HL-60 (cell line): Measurements from ENCODE around the gene FBXO36.
A peak's percentile ranks its signal among the peaks of the same experiment; 100 is the strongest.

Experiments used
- DNase-seq, 2 experiments: peaks; one replicate each; pipeline ENCODE4 v3.0.0-alpha.2; 2010 to 2020; ENCODE audit warnings: low read depth in 1 of 2, low spot score in 1 of 2
- H3K27ac ChIP-seq: fragments of 250-450 bp; sonication (Bioruptor Pico); replicated peaks from 2 replicates; pipeline ENCODE4 v1.5.1; 2020; ENCODE audit warnings: mild to moderate bottlenecking, moderate library complexity
- H3K27me3 ChIP-seq: fragments of 250-450 bp; sonication (Bioruptor Pico); 2 replicates; pipeline ENCODE4 v1.5.1; 2021; ENCODE audit warnings: mild to moderate bottlenecking, moderate library complexity; ENCODE audit not compliant: insufficient read depth, poor library complexity, severe bottlenecking
- H3K4me3 ChIP-seq: replicated peaks from 2 replicates; pipeline ENCODE4 v1.5.1; 2011; ENCODE audit warnings: mild to moderate bottlenecking, control low read depth, low read length; ENCODE audit not compliant: insufficient read depth
- CTCF ChIP-seq: IDR thresholded peaks from one replicate; pipeline ENCODE4 v1.5.1; 2011; ENCODE audit warnings: low read length, control low read depth, inconsistent platforms; ENCODE audit not compliant: insufficient read depth
- GABPA ChIP-seq: IDR thresholded peaks from 2 replicates; pipeline ENCODE4 v1.6.1; 2012; ENCODE audit warnings: low read depth
- POLR2AphosphoS5 ChIP-seq: IDR thresholded peaks from 2 replicates; pipeline ENCODE4 v1.6.1; 2012; ENCODE audit warnings: low read depth
- SPI1 ChIP-seq: IDR thresholded peaks from 2 replicates; pipeline ENCODE4 v1.6.1; 2012; ENCODE audit warnings: low read depth, mild to moderate bottlenecking, borderline replicate concordance
- TF ChIP-seq, protein P1 (sequence below): IDR thresholded peaks from 2 replicates; pipeline ENCODE4 v1.6.1; 2012; ENCODE audit warnings: low read depth; ENCODE audit not compliant: insufficient replicate concordance

Gene FBXO36

GRCh38 chr2:229917793-229918192 lies 4.5 kb upstream of the FBXO36 start:
- DNase-seq = no peak
- TF ChIP-seq CTCF (no peak), SPI1 (no peak), GABPA (no peak), POLR2AphosphoS5 (no peak)
- TF ChIP-seq, protein P1, sequence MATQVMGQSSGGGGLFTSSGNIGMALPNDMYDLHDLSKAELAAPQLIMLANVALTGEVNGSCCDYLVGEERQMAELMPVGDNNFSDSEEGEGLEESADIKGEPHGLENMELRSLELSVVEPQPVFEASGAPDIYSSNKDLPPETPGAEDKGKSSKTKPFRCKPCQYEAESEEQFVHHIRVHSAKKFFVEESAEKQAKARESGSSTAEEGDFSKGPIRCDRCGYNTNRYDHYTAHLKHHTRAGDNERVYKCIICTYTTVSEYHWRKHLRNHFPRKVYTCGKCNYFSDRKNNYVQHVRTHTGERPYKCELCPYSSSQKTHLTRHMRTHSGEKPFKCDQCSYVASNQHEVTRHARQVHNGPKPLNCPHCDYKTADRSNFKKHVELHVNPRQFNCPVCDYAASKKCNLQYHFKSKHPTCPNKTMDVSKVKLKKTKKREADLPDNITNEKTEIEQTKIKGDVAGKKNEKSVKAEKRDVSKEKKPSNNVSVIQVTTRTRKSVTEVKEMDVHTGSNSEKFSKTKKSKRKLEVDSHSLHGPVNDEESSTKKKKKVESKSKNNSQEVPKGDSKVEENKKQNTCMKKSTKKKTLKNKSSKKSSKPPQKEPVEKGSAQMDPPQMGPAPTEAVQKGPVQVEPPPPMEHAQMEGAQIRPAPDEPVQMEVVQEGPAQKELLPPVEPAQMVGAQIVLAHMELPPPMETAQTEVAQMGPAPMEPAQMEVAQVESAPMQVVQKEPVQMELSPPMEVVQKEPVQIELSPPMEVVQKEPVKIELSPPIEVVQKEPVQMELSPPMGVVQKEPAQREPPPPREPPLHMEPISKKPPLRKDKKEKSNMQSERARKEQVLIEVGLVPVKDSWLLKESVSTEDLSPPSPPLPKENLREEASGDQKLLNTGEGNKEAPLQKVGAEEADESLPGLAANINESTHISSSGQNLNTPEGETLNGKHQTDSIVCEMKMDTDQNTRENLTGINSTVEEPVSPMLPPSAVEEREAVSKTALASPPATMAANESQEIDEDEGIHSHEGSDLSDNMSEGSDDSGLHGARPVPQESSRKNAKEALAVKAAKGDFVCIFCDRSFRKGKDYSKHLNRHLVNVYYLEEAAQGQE = no peak
- no peaks in the 10 kb centered on the region for H3K27me3 ChIP-seq
- no peak overlapping the region for H3K4me3 ChIP-seq
- H3K27ac ChIP-seq = no peak overlapping the region

- TF ChIP-seq CTCF (no peak), SPI1 (no peak), POLR2AphosphoS5 (no peak), GABPA (no peak)
- TF ChIP-seq, protein P1 = no peak
- Histone ChIP-seq H3K27me3 (no peaks in the 10 kb centered on the region), H3K27ac (peak overlapping the region; percentile 98), H3K4me3 (peak overlapping the region; percentile 96)
- peak in 1 of 2 experiments; percentile 26 for DNase-seq
These were observed 2.2 kb upstream of the FBXO36 start for GRCh38 chr2:229920011-229920641.

DNA sequence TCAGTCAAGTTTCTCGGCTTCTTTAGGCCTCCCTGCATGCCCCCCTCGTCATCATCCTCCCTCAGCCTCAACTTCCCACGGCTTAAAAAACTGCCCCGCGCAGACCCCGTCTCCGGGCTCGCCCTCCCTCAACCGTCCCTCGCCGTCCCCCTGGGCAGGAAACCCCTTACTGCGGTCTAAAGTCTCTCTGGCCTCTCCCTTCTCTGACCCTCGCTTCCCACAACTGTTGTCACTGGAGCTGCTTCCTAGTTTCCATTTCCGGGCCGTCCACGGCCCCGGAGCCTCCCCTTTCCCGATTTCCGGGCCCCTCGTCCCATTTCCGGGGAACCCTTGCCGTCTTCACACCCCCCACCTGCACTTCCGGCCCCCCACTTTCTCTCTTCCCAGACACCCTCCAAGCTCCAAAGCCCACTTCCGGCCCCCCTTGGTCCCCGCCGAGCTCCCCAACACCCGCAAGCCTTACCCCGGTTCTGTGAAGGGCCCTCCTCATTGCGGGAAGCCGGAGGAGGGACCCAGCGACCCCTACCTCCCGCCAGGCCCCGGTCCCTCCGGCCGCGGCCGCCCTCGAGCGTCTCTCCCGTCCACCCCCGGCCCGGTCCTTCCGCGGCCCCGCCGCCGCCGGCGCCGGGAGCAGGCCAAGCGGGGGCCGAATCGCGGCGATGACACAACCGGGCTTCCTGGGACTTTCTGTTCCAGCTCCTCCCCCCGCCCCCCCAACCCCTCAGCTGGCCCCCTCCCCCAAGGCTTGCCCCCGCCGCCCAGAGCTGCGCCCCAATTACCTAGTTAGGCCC lies 1.0 kb upstream of the FBXO36 start:
- no peaks in the 10 kb centered on the region for H3K27me3 ChIP-seq
- peak in 1 of 2 experiments; percentile 76 for DNase-seq
- peak; percentile 90 for TF ChIP-seq GABPA
- TF ChIP-seq CTCF = no peak
- TF ChIP-seq, protein P1 = no peak
- H3K4me3 ChIP-seq = peak overlapping the region; percentile 96
- H3K27ac ChIP-seq = peak overlapping the region; percentile 98
